Measurements from ENCODE around the gene PCBD2.
"Not testable (repeated sequence)": the region's sequence is repeated elsewhere in the genome, so short reads cannot be mapped to it uniquely, and the experiment has no call there.

The PCBD2 gene

DNA sequence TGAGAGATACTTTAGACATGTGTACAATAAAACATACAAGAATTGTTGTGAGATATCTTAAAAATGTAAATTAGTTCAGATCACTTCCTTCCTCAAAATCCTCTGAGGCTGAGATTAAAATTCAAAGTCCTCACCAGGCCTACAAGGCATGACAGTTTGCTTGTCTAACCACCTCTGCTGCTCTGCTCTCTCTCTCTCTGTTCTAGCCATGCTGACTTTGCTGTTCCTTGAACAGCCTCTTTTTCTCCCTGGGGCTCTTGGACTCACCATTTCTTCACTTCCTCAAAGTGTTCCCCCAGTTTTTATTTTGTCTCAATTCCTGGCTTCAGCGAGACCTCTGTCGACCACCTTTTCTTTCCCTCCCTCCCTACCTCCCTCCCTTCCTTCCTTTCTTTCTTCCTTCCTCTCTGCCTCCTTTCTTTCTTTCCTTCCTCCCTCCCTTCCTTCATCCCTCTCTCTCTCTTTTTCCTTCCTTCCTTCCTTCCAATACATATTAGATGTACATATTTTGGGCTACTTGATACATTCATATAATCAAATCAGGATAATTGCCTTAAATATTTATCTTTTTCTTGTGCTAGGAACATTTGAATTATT, 89.7 kb downstream of the PCBD2 start:
- DNase-seq, result no peak
- intact Hi-C loops (cut with DNase I), result no loop called here

DNA sequence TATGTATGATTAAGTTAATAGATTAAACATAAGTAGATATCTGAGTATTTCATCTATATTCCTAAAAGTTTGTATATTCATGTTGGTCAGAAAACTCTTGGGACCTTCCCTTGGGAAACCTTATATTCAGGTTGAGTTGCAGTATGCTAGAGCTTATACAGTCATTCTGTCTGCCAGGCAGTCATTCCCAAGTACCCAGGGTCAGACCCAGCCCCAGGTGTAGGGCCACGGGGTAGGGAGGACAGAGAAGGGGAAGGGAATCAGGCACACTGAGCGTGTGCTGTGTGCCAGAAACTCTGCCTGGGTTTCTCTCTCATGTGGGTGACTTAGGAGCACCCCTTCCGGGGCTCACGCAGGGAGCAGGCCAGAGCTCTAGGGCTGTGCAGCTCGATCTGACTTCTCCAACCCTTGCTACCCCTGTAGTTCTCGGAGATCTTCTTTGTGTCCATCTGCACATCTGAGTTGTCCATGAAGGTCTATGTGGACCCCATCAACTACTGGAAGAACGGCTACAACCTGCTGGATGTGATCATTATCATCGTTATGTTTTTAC, 91.0 kb downstream of the PCBD2 start:
- intact Hi-C loops (cut with DNase I), result no loop called here
- DNase-seq, result no peak

DNA sequence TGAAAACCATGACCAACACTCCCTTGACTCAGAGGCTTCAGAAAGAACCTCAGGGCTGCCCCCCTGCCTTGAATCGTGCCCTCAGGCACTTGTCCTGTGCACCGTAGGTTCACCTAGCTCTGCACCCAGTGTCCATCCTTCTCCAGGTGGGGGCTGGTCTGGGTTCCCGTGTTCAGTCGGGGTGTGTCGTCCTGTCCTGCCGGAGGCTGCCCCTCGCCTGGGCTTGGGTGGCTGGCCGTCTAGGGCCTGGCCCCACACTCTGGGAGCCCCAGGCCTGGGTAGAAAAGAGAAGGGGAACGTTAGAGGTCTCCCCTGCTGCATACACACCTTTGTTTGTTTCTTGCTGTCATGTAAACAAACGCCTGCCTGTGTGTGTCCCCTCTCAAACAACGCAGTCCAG, 92.1 kb downstream of the PCBD2 start:
- DNase-seq, result peak in 1 of 10 donors; percentile 22
- intact Hi-C loops (cut with DNase I), result no loop called here

DNA sequence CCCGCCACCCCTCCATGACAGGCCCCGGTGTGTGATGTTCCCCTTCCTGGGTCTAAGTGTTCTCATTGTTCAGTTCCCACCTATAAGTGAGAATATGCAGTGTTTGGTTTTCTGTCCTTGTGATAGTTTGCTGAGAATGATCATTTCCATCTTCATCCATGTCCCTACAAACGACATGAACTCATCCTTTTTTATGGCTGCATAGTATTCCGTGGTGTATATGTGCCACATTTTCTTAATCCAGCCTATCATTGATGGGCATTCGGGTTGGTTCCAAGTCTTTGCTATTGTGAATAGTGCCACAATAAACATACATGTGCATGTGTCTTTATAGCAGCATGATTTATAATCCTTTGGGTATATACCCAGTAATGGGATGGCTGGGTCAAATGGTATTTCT, 93.1 kb downstream of the PCBD2 start:
- intact Hi-C loops (cut with DNase I); DNase-seq: not testable (repeated sequence)

DNA sequence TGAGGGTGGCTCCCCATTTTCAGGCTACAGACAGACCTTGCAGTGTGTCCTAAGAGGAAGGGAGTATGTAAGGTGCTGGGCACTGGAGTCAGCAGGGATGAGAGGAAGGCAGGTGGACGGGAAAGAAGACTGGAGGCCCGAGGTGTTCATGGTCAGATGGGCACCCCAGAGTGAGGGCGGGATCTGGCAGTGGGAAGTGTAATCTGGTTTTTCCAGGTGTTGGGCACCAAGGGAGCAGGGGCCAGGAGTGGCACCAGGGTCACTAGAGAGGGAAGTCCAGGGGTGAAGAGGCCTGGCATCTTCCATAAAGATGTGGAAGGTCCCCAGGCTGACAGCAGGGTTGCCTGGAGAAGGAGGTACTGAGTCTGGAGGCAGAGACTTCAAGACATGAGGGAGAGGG, 99.4 kb downstream of the PCBD2 start:
- peak in 1 of 10 donors; percentile 66 for DNase-seq
- intact Hi-C loops (cut with DNase I), result no loop called here

DNA sequence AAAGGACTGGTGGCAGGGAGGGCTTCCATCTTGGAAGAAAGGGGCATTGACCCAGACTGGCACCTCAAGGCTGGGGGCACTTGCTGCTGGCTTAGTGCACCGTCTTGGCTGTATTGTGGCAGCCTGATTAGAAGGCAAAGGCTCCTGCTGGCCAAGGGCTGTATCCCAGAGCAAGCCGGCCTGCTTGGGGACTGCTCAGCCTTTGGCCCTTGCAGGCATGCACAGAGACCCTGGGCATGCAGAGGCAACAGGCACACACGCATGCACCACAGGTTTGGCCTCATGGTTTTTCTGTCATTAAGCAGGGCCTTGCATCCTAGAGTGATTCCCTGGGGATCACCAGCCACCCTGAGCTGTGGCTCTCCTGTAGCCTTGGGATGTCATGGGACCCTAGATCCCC, 100.1 kb downstream of the PCBD2 start:
- intact Hi-C loops (cut with DNase I), result no loop called here
- DNase-seq, result peak in 1 of 10 donors; percentile 39

DNA sequence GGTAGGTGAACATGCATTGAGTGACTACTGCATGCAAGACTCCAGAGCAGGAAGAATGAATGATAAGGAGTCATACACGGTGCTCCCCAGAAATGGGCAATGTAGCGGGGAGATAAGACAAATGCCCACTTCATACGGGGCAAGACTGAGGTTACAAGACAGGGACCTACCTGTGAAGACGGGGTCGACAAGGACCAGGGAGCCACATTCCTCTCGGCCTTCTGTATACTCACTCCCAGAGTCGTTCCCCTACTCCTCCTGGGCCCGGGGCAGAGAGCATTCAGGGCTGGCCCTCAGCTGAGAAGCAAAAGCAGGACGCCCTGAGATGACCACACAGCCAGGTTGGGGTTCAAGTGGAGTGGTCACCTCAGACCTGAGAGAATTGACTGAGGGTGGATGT, 102.4 kb downstream of the PCBD2 start:
- peak in 1 of 10 donors; percentile 67 for DNase-seq
- intact Hi-C loops (cut with DNase I), result no loop called here

DNA sequence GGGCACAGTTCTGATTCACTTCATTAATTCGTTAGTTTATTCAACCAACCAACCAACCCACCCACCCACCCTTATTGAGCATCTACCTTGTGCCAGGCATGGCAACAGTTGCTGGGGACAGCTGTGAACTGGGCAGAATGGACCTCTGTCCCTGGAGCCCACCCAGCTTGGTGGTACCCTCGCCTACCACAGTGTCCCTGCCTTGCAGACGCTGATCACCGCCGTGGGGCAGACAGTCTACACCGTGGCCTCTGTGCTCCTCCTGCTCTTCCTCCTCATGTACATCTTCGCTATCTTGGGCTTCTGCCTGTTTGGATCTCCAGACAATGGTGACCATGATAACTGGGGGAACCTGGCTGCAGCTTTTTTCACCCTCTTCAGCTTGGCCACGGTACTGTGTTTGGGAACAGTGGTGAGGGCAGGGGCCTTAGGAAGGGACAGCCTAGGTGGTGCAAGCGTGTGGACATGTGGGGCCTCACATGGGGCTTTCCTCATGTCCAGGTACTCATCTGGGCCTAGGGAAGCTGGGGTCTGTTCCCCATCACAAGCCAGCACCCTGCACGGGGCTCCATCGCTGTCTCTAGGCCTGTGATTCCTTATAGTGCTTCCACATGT, 102.9 kb downstream of the PCBD2 start:
- intact Hi-C loops (cut with DNase I), result no loop called here
- peak in 1 of 10 donors; percentile 42 for DNase-seq

DNA sequence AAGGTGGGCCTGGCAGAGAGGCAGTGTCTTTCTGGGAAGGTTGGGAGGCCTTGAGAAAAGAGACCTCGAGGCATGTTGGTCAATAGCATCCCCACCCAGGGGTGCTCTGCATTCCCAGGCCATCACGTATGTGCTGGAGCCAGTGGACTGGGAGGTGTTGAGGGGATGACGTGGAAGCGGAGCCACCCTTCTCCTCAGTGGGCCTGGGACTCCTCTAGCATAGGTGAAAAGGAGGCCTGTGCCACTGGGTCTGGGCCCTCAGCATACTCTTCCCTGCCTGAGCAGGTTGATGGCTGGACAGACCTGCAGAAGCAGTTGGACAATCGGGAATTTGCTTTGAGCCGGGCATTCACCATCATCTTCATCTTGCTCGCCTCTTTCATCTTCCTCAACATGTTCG, 103.6 kb downstream of the PCBD2 start:
- DNase-seq, result peak in 1 of 10 donors; percentile 36
- intact Hi-C loops (cut with DNase I), result no loop called here

DNA sequence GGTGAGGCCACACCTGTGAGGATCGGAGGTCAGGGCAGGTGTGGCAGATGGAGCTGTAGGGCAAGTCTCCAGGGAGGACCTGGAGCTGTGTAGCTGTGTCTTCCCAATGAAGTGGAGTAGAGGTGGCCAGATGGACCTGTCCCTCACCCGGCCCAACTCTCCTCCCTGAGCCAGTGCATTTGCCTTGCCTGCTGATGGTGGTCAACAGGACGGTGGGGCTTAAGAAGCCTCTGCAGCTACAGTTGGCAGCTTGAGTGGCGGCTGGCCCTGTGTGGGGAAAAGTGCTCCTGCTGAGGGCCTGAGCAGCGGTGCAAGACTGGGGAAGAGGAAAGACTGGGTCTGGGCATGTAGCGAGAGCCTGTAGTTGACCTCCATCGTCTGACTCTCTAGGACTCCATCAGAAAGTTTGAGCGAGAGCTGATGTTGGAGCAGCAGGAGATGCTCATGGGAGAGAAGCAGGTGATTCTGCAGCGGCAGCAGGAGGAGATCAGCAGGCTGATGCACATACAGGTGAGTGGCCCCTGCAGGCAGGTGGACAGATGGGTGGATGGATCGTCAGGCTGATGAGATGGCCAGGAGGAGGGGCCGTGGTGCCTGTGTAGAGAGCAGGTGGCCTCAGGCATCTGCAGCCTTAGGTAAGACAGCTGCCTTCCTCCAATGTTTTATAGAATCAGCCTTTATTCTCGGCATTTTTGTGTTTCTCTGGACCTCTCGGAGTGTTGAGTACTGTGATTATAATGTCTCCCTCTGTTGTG, 104.2 kb downstream of the PCBD2 start:
- intact Hi-C loops (cut with DNase I), result no loop called here
- DNase-seq, result peak in 1 of 10 donors; percentile 55

DNA sequence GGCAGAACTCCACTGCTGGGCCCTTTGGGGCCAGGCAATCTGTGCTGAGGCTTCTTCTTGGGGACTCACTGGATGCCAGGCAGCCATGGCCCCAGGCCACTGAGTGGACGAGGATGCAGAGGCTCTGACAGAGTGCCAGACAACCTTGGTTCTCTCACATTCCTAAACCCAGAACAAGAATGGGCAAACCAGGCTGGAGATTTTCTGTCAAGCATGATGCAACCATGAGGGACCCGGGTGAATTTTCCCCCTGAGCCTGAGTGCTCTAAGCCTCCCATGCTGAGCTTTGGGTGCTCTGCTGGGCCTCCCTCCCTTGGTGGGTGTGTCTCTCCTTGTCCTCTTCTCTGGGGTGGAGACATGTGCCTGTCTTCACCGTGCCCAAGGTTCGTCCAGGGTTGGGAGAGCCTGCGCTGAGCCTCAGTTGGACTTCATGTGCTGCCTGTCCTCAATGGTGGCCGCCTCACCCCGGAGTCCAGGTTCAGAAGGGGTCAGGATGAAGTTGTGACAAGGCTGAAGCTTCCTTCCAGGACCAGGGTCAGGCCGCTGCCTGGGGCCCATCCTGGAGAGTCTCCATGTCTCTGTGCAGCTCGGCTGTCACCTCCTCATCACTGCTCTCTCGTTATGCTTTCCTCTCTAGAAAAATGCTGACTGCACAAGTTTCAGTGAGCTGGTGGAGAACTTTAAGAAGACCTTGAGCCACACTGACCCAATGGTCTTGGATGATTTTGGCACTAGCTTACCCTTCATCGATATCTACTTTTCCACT, 105.0 kb downstream of the PCBD2 start:
- intact Hi-C loops (cut with DNase I), result no loop called here
- DNase-seq, result peak in 2 of 10 donors; percentile 1 to 62

DNA sequence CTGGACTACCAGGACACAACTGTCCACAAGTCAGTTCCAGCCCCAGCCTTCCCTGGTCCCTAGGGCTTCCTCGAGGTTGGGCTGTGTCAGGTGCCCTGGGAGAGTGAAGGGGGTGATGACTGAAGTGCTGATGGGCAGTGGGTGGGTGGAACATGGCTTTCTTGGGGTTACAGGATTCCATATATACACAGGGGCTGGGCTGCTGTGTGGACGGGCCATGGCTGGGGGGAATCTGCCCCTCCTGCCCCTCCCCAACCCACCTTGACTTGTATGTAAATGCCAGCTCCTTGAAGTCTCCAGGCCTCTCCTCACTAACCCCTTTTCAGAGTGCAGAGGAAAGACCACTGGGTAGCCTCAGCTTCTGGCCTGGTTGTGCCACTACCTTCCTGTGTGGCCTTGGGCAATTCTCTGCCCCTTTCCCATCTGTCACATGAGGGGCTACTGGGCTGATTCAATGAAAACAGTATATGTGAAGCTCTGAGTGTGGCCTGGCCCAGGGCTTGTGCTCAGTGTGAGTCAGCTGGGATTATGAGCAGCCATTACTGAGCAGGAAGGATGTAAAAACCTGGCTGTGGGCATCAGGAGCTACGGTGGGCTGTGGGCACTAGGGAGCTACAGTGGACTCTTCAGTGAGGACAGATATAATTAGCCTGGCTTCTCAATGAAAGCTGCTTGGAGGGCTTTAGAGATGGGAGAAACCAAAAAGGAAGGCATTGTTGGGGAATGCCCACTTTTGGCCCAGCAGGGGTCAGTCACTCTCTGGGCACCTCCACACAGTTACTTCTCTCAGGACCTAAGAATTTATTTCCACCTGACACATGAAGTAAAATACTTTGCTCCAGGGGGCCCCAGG, 105.8 kb downstream of the PCBD2 start:
- peak in 2 of 10 donors; percentile 2 to 61 for DNase-seq

DNA sequence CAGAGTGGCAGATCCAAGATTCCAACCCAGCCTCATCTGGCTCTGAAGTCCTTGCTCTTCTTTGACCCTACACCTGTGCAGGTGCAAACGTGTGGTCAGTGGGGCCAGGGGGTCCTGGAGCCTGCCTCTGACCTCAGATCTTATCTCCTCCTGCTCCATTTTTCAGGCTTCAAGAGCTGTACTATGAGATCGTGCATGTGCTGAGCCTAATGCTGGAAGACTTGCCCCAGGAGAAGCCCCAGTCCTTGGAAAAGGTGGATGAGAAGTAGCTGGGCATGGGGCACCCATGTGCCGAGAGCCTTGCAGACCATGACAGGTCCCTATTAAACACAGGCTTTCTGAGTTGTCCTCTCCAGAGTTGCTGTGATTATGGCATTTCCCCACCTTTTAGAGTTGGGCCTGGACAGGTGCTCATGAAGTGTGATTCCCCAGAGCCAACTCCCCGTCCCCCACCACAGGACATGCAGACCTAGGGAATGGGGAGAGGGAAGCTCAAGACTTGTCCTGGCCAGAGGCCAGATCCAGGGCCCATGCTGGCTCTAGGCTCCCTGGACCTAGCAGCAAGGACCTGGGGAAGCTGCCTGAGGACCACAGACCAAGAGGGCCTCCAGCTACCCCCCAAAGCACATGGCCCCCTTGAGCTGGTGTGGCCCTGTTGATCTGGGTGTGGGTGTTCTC, 106.6 kb downstream of the PCBD2 start:
- DNase-seq, result peak in 2 of 10 donors; percentile 1 to 33
- intact Hi-C loops (cut with DNase I), result no loop called here

More for the DNA sequence above, 105.8 kb downstream of the PCBD2 start:
- intact Hi-C loops (cut with DNase I), result no loop called here

DNA sequence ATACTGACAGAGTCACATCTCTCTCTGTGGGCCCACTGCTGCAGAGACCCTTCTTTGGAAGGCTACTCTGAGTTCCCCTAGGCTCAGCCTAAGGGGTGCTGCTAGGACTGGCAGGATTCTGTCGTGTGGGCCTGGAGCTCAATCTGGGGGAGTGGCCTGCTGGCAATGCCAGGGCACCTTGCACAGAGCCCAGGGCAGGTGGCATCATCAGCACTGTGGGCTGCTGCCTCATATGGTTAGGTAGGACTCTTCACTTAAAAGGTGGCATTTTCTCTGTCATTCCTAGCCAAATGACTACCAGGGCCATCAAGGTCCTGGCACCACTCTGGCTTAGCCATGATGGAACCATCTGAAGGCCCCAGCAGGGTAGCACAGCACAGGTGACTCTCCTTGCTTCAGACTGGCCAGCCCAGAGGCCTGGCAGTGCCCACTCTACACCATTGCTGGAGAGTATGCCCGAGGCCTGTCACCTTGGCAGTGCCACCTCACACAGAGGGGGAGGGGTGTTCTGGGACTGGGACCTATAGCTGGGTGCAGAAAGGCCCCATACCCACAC, 107.2 kb downstream of the PCBD2 start:
- DNase-seq, result peak in 2 of 10 donors; percentile 0 to 62
- intact Hi-C loops (cut with DNase I), result no loop called here

Measured in posterior cingulate gyrus (tissue), 11 donors.